Fibroblast of mammary gland (primary cell): ENCODE measurements around the gene FAR2.

Source experiments
- DNase-seq: peaks from one replicate; pipeline ENCODE4 v3.0.0-alpha.2; 2010; ENCODE audit warnings: low read depth
- H3K4me3 ChIP-seq: 2 replicates; pipeline ENCODE4 v1.5.1; 2011; ENCODE audit warnings: low read depth, mild to moderate bottlenecking, low read length, moderate library complexity; ENCODE audit not compliant: control insufficient read depth
- CTCF ChIP-seq: conservative IDR thresholded peaks from 2 replicates; pipeline ENCODE4 v1.5.1; 2011; ENCODE audit warnings: low read depth, low read length, inconsistent platforms; ENCODE audit not compliant: control insufficient read depth, insufficient read depth

The FAR2 gene

GRCh38 chr12:29301114-29301513, 152.0 kb downstream of the FAR2 start:
- no peak overlapping the region for H3K4me3 ChIP-seq
- DNase-seq, result peak; percentile 16
- no peak for TF ChIP-seq CTCF

GRCh38 chr12:29304388-29304787, 155.3 kb downstream of the FAR2 start:
- no peak overlapping the region for H3K4me3 ChIP-seq
- TF ChIP-seq CTCF, result no peak
- DNase-seq, result no peak

- DNase-seq, result no peak
- no peak for TF ChIP-seq CTCF
- H3K4me3 ChIP-seq, result no peak overlapping the region
These were observed 157.2 kb downstream of the FAR2 start for GRCh38 chr12:29306266-29306665.

- no peak for TF ChIP-seq CTCF
- DNase-seq, result no peak
- no peak overlapping the region for H3K4me3 ChIP-seq
These were observed 157.6 kb downstream of the FAR2 start for GRCh38 chr12:29306682-29307081.

GRCh38 chr12:29309320-29309902, 160.3 kb downstream of the FAR2 start:
- DNase-seq, result peak; percentile 49
- TF ChIP-seq CTCF, result peak; percentile 50
- no peak overlapping the region for H3K4me3 ChIP-seq

- DNase-seq, result no peak
- no peak overlapping the region for H3K4me3 ChIP-seq
- no peak for TF ChIP-seq CTCF
These were observed 161.8 kb downstream of the FAR2 start for GRCh38 chr12:29310899-29311298.

- no peak for TF ChIP-seq CTCF
- no peak for DNase-seq
- no peak overlapping the region for H3K4me3 ChIP-seq
These were observed 165.3 kb downstream of the FAR2 start for GRCh38 chr12:29314416-29314815.
